ENCODE results near the gene LRRC10. TPM values are rescaled to one million over a fixed set of nuclear protein-coding genes. Genes with fewer than 3 reads are reported as not detected.

The LRRC10 gene
- total and polyA plus RNA-seq, 10 of the 15 experiments (the other 5 are each of a cell fraction or from before 2014, with no cell fraction given) = not detected

DNA sequence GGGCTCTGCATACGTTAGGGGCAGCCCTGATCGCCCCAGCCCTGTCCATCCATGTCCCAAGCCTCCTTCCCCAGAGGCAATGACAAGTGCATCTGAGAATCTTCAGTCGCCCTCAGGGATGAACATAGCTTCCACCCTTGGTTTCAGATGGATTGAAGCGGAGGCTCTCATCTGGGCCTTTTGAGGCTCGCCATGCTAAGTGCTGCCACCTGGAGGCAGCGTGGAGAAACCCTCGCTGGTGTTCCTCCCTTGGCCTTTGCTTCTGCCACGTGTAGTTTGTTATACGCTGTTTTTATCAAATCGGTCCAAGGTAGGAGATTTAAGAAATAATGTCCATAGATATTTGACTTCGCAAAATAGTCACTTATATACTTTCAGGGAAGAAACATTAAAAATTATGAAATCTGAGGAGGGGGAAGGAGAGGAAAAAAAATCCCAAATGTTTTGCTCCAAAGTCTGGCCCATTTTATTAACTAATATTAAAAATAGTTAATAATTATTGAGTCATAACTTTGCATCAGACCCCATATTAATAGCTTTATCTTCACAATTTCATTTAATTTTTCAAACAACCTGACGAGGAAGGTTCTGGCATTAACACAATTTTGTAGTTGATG lies 28.8 kb upstream of the LRRC10 start (continued):
- TF ChIP-seq, protein P1, sequence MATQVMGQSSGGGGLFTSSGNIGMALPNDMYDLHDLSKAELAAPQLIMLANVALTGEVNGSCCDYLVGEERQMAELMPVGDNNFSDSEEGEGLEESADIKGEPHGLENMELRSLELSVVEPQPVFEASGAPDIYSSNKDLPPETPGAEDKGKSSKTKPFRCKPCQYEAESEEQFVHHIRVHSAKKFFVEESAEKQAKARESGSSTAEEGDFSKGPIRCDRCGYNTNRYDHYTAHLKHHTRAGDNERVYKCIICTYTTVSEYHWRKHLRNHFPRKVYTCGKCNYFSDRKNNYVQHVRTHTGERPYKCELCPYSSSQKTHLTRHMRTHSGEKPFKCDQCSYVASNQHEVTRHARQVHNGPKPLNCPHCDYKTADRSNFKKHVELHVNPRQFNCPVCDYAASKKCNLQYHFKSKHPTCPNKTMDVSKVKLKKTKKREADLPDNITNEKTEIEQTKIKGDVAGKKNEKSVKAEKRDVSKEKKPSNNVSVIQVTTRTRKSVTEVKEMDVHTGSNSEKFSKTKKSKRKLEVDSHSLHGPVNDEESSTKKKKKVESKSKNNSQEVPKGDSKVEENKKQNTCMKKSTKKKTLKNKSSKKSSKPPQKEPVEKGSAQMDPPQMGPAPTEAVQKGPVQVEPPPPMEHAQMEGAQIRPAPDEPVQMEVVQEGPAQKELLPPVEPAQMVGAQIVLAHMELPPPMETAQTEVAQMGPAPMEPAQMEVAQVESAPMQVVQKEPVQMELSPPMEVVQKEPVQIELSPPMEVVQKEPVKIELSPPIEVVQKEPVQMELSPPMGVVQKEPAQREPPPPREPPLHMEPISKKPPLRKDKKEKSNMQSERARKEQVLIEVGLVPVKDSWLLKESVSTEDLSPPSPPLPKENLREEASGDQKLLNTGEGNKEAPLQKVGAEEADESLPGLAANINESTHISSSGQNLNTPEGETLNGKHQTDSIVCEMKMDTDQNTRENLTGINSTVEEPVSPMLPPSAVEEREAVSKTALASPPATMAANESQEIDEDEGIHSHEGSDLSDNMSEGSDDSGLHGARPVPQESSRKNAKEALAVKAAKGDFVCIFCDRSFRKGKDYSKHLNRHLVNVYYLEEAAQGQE (IDR thresholded peaks at IDR 0.05; ENCODE audit: low read depth, low read length) = no peak
- TF ChIP-seq RAD21 (IDR thresholded peaks at IDR 0.05; ENCODE audit: insufficient read depth, low read depth, low read length) (peak; percentile 63), ASH2L (IDR thresholded peaks at IDR 0.05; ENCODE audit: borderline replicate concordance, low read depth) (no peak), HDAC2 (IDR thresholded peaks at IDR 0.05) (no peak), IRF4 (IDR thresholded peaks at IDR 0.05; ENCODE audit: low read depth, low read length) (no peak), POLR2AphosphoS2 (IDR thresholded peaks at IDR 0.05; ENCODE audit: low read depth, low read length) (no peak), LARP7 (IDR thresholded peaks at IDR 0.05) (no peak), YY1 (IDR thresholded peaks at IDR 0.05; ENCODE audit: low read depth, low read length) (peak; percentile 26; the same call in 1 of the 2 replicates), EGR1 (IDR thresholded peaks at IDR 0.05; ENCODE audit: borderline replicate concordance in 1 of 2, low read depth in 2 of 2, low read length in 2 of 2) (no peak), SMC3 (IDR thresholded peaks at IDR 0.05; ENCODE audit: borderline replicate concordance, low read length) (peak; percentile 87), RAD51 (IDR thresholded peaks at IDR 0.05) (no peak)
- TF ChIP-seq, protein P2, sequence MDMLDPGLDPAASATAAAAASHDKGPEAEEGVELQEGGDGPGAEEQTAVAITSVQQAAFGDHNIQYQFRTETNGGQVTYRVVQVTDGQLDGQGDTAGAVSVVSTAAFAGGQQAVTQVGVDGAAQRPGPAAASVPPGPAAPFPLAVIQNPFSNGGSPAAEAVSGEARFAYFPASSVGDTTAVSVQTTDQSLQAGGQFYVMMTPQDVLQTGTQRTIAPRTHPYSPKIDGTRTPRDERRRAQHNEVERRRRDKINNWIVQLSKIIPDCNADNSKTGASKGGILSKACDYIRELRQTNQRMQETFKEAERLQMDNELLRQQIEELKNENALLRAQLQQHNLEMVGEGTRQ (IDR thresholded peaks at IDR 0.05; ENCODE audit: borderline replicate concordance, low read depth, low read length) = no peak
- TF ChIP-seq, protein P3, sequence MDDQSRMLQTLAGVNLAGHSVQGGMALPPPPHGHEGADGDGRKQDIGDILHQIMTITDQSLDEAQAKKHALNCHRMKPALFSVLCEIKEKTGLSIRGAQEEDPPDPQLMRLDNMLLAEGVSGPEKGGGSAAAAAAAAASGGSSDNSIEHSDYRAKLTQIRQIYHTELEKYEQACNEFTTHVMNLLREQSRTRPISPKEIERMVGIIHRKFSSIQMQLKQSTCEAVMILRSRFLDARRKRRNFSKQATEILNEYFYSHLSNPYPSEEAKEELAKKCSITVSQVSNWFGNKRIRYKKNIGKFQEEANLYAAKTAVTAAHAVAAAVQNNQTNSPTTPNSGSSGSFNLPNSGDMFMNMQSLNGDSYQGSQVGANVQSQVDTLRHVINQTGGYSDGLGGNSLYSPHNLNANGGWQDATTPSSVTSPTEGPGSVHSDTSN (IDR thresholded peaks at IDR 0.05; ENCODE audit: insufficient replicate concordance, low read depth, low read length) = no peak
- TF ChIP-seq, protein P4, sequence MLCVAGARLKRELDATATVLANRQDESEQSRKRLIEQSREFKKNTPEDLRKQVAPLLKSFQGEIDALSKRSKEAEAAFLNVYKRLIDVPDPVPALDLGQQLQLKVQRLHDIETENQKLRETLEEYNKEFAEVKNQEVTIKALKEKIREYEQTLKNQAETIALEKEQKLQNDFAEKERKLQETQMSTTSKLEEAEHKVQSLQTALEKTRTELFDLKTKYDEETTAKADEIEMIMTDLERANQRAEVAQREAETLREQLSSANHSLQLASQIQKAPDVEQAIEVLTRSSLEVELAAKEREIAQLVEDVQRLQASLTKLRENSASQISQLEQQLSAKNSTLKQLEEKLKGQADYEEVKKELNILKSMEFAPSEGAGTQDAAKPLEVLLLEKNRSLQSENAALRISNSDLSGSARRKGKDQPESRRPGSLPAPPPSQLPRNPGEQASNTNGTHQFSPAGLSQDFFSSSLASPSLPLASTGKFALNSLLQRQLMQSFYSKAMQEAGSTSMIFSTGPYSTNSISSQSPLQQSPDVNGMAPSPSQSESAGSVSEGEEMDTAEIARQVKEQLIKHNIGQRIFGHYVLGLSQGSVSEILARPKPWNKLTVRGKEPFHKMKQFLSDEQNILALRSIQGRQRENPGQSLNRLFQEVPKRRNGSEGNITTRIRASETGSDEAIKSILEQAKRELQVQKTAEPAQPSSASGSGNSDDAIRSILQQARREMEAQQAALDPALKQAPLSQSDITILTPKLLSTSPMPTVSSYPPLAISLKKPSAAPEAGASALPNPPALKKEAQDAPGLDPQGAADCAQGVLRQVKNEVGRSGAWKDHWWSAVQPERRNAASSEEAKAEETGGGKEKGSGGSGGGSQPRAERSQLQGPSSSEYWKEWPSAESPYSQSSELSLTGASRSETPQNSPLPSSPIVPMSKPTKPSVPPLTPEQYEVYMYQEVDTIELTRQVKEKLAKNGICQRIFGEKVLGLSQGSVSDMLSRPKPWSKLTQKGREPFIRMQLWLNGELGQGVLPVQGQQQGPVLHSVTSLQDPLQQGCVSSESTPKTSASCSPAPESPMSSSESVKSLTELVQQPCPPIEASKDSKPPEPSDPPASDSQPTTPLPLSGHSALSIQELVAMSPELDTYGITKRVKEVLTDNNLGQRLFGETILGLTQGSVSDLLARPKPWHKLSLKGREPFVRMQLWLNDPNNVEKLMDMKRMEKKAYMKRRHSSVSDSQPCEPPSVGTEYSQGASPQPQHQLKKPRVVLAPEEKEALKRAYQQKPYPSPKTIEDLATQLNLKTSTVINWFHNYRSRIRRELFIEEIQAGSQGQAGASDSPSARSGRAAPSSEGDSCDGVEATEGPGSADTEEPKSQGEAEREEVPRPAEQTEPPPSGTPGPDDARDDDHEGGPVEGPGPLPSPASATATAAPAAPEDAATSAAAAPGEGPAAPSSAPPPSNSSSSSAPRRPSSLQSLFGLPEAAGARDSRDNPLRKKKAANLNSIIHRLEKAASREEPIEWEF (IDR thresholded peaks at IDR 0.05; ENCODE audit: insufficient replicate concordance, low read depth, low read length) = no peak
- TF ChIP-seq, protein P5, sequence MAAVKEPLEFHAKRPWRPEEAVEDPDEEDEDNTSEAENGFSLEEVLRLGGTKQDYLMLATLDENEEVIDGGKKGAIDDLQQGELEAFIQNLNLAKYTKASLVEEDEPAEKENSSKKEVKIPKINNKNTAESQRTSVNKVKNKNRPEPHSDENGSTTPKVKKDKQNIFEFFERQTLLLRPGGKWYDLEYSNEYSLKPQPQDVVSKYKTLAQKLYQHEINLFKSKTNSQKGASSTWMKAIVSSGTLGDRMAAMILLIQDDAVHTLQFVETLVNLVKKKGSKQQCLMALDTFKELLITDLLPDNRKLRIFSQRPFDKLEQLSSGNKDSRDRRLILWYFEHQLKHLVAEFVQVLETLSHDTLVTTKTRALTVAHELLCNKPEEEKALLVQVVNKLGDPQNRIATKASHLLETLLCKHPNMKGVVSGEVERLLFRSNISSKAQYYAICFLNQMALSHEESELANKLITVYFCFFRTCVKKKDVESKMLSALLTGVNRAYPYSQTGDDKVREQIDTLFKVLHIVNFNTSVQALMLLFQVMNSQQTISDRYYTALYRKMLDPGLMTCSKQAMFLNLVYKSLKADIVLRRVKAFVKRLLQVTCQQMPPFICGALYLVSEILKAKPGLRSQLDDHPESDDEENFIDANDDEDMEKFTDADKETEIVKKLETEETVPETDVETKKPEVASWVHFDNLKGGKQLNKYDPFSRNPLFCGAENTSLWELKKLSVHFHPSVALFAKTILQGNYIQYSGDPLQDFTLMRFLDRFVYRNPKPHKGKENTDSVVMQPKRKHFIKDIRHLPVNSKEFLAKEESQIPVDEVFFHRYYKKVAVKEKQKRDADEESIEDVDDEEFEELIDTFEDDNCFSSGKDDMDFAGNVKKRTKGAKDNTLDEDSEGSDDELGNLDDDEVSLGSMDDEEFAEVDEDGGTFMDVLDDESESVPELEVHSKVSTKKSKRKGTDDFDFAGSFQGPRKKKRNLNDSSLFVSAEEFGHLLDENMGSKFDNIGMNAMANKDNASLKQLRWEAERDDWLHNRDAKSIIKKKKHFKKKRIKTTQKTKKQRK (IDR thresholded peaks at IDR 0.05; ENCODE audit: low read depth, low read length) = no peak

Measured in GM12878 (cell line).